ENCODE results near the gene MET. TPM values are rescaled to one million over a fixed set of nuclear protein-coding genes. Genes with fewer than 3 reads are reported as not detected.

MET gene
- total and polyA plus RNA-seq, 10 of the 15 experiments (the other 5 are each of a cell fraction or from before 2014, with no cell fraction given): 0.01 to 0.21 TPM; not detected in 8

- no peak for TF ChIP-seq PKNOX1 (IDR thresholded peaks at IDR 0.05)
These were observed 24.7 kb upstream of the MET start (continued) for GRCh38 chr7:116647290-116647689.

GRCh38 chr7:116647861-116648260 is 24.1 kb upstream of the MET start:
- intact Hi-C loops (cut with micrococcal nuclease; ENCODE audit: unreplicated experiment): no loop called here
- FAIRE-seq (no peak), DNase-seq (ENCODE audit: low read depth, low spot score) (no peak), ATAC-seq (no peak)
- WGBS (ENCODE audit: insufficient coverage, insufficient replicate concordance, low lambda C conversion rate, missing lambda C conversion rate): 63% methylated on average over 2 of the region's 2 CpGs
- no peaks in the 10 kb centered on the region for H3K4me1 ChIP-seq (ENCODE audit: control insufficient read depth, insufficient read depth, low read length)
- ChIA-PET RAD21 (ENCODE audit: unreplicated experiment) (no interaction called here), SMC1A (ENCODE audit: uncharacterized antibody, unreplicated experiment) (no interaction called here), POLR2A (no interaction called here), CTCF (no interaction called here)
- no peaks in the 10 kb centered on the region for H3K79me2 ChIP-seq (ENCODE audit: control insufficient read depth, insufficient read depth, low read length)
- peaks cover 0 to 8% of the 10 kb centered on the region in 2 experiments; a peak in 2 of 4 replicates for H3K27me3 ChIP-seq (replicated peaks in 1 of 2; ENCODE audit: control insufficient read depth in 2 of 2, insufficient read depth in 2 of 2, low read length in 1 of 2)
- no peak for TF ChIP-seq SMARCA5 (IDR thresholded peaks at IDR 0.05)
- TF ChIP-seq SPI1 (IDR thresholded peaks at IDR 0.05; ENCODE audit: borderline replicate concordance, insufficient read depth, low read depth, low read length): no peak
- no peak for TF ChIP-seq ZNF217 (IDR thresholded peaks at IDR 0.05)
- BruUV-seq (replicated peaks): no TSS peak
- H3K9ac ChIP-seq (ENCODE audit: control insufficient read depth, insufficient read depth, low read length): no peak overlapping the region
- in situ Hi-C loops (cut with MboI): no loop called here
- H3K27ac ChIP-seq (ENCODE audit: control insufficient read depth, insufficient read depth): no peak overlapping the region
- no peak overlapping the region for H3K4me3 ChIP-seq
- H3K4me2 ChIP-seq (ENCODE audit: control insufficient read depth, insufficient read depth): no peak overlapping the region
- no peaks in the 10 kb centered on the region for H3K36me3 ChIP-seq (ENCODE audit: control insufficient read depth in 2 of 2, insufficient read depth in 2 of 2, low read length in 1 of 2)
- H4K20me1 ChIP-seq (ENCODE audit: control insufficient read depth, insufficient read depth): no peaks in the 10 kb centered on the region
- H2AFZ ChIP-seq (ENCODE audit: control insufficient read depth, low read depth, low read length): no peak overlapping the region
- H3K9me3 ChIP-seq (replicated peaks; ENCODE audit: control insufficient read depth, insufficient read depth, low read length): no peaks in the 10 kb centered on the region

GRCh38 chr7:116650436-116650835 is 21.6 kb upstream of the MET start:
- H3K9ac ChIP-seq (ENCODE audit: control insufficient read depth, insufficient read depth, low read length): no peak overlapping the region
- ChIA-PET CTCF (no interaction called here), RAD21 (ENCODE audit: unreplicated experiment) (no interaction called here), SMC1A (ENCODE audit: uncharacterized antibody, unreplicated experiment) (interaction anchor here (0.7 kb wide), 1 partner anchor 42 kb away, joined by 3 read pairs; no protein-coding TSS in a partner anchor), POLR2A (no interaction called here)
- no peak overlapping the region for H3K4me2 ChIP-seq (ENCODE audit: control insufficient read depth, insufficient read depth)
- H3K27me3 ChIP-seq (replicated peaks in 1 of 2; ENCODE audit: control insufficient read depth in 2 of 2, insufficient read depth in 2 of 2, low read length in 1 of 2): peaks cover 0 to 8% of the 10 kb centered on the region in 2 experiments; a peak in 2 of 4 replicates
- no peaks in the 10 kb centered on the region for H3K4me1 ChIP-seq (ENCODE audit: control insufficient read depth, insufficient read depth, low read length)
- ATAC-seq (no peak), DNase-seq (ENCODE audit: low read depth, low spot score) (no peak), FAIRE-seq (no peak)
- no peaks in the 10 kb centered on the region for H3K9me3 ChIP-seq (replicated peaks; ENCODE audit: control insufficient read depth, insufficient read depth, low read length)
- no peak overlapping the region for H2AFZ ChIP-seq (ENCODE audit: control insufficient read depth, low read depth, low read length)
- in situ Hi-C loops (cut with MboI): no loop called here
- no peaks in the 10 kb centered on the region for H3K79me2 ChIP-seq (ENCODE audit: control insufficient read depth, insufficient read depth, low read length)
- H3K4me3 ChIP-seq: no peak overlapping the region
- 0% methylated on average over 1 of the region's 1 CpG for WGBS (ENCODE audit: insufficient coverage, insufficient replicate concordance, low lambda C conversion rate, missing lambda C conversion rate)
- intact Hi-C loops (cut with micrococcal nuclease; ENCODE audit: unreplicated experiment): no loop called here
- no peak overlapping the region for H3K27ac ChIP-seq (ENCODE audit: control insufficient read depth, insufficient read depth)
- no peaks in the 10 kb centered on the region for H3K36me3 ChIP-seq (ENCODE audit: control insufficient read depth in 2 of 2, insufficient read depth in 2 of 2, low read length in 1 of 2)
- no TSS peak for BruUV-seq (replicated peaks)
- H4K20me1 ChIP-seq (ENCODE audit: control insufficient read depth, insufficient read depth): no peaks in the 10 kb centered on the region
- TF ChIP-seq GABPA (IDR thresholded peaks at IDR 0.05; ENCODE audit: low read depth): no peak
- TF ChIP-seq EED (IDR thresholded peaks at IDR 0.05; ENCODE audit: low read depth): no peak
- no peak for TF ChIP-seq ZBTB11 (CRISPR knock-in tag; IDR thresholded peaks at IDR 0.05)
- TF ChIP-seq NKRF (conservative IDR thresholded peaks at IDR 0.05): no peak
- TF ChIP-seq ZNF274 (IDR thresholded peaks at IDR 0.05; ENCODE audit: insufficient read depth, insufficient read length): no peak
- no peak for TF ChIP-seq TAF1 (IDR thresholded peaks at IDR 0.05; ENCODE audit: borderline replicate concordance, low read depth, low read length)
- no peak for TF ChIP-seq HDAC6 (IDR thresholded peaks at IDR 0.05; ENCODE audit: unreplicated experiment)
